GM20431 (cell line): ENCODE data around the gene KCNJ12.
"Not testable (repeated sequence)": the region's sequence is repeated elsewhere in the genome, so short reads cannot be mapped to it uniquely, and the experiment has no call there.

Experiments used
- in situ Hi-C: fragments of 300-500 bp; cut with MseI, MboI; formaldehyde crosslinking; loops from one replicate; pipeline ENCODE4 v1.15.0; 2020; ENCODE audit warnings: low sequenced_read_pairs; ENCODE audit not compliant: unreplicated experiment

KCNJ12 gene

DNA sequence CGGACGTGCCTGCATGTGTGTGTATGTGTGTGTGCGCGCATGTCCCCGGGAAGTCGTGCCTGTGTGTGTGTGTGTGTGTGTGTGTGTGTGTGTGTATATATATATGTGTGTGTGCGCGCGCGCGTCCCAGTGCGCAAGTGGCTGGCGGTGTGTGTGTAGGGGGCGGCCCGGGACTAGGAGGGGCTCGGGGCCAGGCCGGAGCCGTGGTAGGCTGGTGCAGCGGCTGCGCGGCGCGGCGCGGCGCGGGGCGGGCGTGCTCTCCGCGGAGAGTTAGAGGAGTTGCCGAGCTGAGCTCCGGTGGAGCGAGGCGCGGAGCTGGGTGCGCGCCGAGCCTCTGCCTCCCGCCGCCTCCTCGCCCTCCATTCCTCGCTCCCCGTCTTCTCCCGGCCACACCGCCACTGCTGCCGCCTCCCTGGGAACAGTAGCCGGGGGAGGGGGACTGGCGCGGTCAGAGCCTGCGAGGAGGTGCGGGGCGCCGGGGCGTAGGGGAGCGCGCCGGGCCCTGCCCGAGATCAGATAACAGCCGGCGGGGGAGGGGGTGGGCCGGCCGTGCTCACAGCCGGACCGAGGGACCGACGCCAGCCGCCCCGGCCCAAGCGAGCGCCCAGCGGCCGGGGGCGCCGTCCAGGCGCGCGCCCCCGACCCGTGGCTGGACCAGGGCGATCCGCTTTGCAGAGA is at the start of gene KCNJ12:
KCNJ12 (plus strand) TSS at position 277 of the 678 bp plus-strand sequence. CDS start 38,986 bp downstream, outside the sequence.
- in situ Hi-C loops = no loop called here

- in situ Hi-C loops = not testable (repeated sequence)
These were observed 48.2 kb upstream of the KCNJ12 start for GRCh38 chr17:21327921-21328320.

GRCh38 chr17:21328778-21329177 is 47.4 kb upstream of the KCNJ12 start:
- in situ Hi-C loops = not testable (repeated sequence)

DNA sequence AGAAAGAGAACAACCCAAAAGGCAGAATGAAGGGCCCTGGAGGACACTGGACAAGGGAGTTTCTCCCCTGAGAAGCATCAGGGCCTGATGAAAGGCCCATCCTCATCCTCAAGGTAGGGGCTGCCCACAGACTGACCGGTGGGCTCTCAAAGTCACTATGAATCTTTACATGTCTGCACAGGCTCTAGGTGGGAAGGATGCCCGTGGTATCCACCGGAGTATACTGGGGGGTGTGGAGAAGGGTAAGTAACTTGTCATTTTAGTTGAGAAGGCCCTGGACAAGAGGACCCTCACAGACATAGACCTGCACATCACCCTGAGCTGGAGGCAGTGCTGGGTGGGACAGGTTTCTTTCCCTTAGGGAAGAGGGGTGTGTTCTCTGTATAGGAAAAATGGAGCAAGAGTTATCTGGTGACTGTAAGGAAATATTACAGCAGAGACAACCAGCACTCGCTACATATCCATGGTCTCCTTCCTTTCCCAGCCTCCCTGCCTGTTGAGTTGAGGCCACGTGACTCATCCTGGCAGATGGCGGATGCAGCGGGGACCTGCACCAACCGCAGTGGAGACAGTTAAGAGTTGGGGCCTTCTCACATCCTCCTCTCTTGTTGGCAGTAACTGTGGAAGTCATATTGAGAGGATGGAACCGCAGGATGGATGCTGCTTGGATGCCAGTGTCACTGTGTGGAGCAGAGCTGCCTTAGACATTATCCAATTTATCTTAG is 45.6 kb upstream of the KCNJ12 start:
- in situ Hi-C loops = no loop called here

- in situ Hi-C loops = not testable (repeated sequence)
These were observed 39.4 kb upstream of the KCNJ12 start for GRCh38 chr17:21336541-21337294.

GRCh38 chr17:21337981-21338625 is 38.1 kb upstream of the KCNJ12 start:
- in situ Hi-C loops = not testable (repeated sequence)

DNA sequence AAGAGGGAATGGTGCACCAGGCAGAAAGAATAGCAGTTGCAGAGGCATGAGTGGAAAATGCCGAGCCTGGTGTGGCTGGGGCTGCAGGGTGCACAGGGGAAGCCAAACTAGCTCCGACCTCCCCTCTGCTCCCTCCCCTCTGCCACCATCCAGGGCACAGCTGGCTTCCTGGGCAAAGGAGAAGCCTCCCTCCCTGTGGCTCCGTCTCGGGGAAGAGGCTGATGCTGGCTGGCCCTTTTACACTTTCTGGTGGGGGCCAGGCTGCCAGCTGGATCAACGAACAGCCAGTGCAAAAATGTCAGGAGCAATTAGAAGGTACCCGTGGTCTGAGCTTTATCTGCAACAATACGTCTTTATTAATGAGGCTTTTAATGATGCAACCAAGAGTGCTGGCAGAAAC is 37.1 kb upstream of the KCNJ12 start:
- in situ Hi-C loops = no loop called here

DNA sequence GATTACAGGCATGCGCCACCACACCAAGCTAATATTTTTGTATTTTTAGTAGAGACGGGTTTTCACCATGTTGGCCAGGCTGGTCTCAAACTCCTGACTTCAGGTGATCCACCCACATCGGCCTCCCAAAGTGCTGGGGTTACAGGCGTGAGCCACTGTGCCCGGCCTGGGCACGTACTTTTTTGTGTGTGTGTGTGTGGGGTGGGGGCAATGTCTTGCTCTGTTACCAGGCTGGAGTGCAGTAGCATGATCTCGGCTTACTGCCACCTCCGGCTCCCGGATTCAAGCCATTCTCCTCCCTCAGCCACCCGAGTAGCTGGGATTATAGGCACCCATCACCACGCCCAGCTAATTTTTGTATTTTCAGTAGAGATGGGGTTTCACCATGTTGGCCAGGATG is 36.6 kb upstream of the KCNJ12 start:
- in situ Hi-C loops = not testable (repeated sequence)

- in situ Hi-C loops = not testable (repeated sequence)
These were observed 35.8 kb upstream of the KCNJ12 start for GRCh38 chr17:21340407-21340806.

GRCh38 chr17:21341279-21341678 is 34.9 kb upstream of the KCNJ12 start:
- in situ Hi-C loops = not testable (repeated sequence)

GRCh38 chr17:21341925-21342540 is 34.1 kb upstream of the KCNJ12 start:
- in situ Hi-C loops = not testable (repeated sequence)

GRCh38 chr17:21343061-21343949 is 32.9 kb upstream of the KCNJ12 start:
- in situ Hi-C loops = not testable (repeated sequence)

GRCh38 chr17:21344801-21345200 is 31.4 kb upstream of the KCNJ12 start:
- in situ Hi-C loops = not testable (repeated sequence)

- in situ Hi-C loops = no loop called here
These were observed 30.9 kb upstream of the KCNJ12 start for GRCh38 chr17:21345236-21345635.

DNA sequence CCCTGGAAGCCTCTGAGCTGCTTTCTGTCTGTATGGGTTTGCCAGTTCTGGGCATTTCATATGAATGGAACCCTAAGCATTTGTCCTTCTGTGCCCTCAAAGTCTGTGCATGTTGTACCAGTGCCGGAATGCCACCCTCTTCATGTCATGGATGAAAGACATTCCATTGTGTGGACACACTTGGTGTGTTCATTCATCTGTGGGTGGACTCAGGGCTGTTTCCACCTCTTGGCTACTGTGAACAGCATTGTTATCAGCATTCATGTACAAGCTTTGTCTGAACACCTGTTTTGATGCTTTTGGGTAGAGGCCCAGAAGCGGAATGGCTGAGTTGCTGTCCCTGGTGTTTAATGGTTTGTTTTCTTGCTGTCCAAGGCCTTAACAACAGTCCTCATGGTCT is 30.1 kb upstream of the KCNJ12 start:
- in situ Hi-C loops = not testable (repeated sequence)

GRCh38 chr17:21346651-21347250 is 29.4 kb upstream of the KCNJ12 start:
- in situ Hi-C loops = not testable (repeated sequence)

- in situ Hi-C loops = not testable (repeated sequence)
These were observed 28.5 kb upstream of the KCNJ12 start for GRCh38 chr17:21347660-21348059.

DNA sequence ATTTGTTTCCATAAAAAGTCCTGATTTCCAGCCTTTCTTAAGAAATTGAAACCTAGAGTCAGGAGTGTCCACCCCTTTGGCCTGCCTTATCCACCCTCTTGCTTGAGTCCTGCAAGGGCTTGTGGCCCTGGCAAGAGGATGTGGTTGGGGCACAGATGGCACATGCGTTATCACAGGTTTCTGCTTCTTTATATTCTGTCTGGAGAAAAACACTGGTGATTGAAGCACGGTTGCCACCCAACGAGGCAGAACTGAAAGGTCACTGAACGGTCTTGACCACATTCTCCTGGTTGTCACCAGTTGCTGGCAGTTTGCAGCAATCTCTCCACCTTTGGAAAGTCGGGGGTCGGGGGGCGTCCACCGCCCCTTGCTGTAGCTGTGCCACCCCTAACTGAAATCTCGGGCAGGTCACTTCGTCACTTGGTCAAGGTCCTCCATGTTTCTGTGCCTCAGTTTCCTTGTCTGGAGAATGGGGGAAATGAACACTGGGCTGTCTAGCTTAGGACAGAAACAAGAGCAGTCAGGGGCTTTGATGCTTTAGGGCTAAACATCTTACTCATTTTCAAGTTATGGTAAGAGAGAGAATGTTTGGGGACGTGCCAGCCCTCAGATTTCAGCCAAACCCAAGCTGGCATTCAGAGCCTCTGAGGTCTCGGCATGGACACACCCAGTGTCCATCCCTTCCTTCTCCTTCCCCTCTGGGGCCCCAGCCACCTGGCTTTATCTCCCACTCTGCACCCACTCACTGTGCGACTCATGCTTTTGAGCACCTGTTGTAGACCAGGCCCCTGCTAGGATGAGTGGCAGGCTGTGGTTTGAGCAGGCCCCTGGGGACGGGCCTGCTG is 27.9 kb upstream of the KCNJ12 start:
- in situ Hi-C loops = not testable (repeated sequence)
